Measurements from ENCODE around the gene COLEC12.

COLEC12 gene

GRCh38 chr18:506264-506663 is 5.8 kb upstream of the COLEC12 start:
- DNase-seq (ENCODE audit: low read depth) = no peak

- no peak for DNase-seq (ENCODE audit: low read depth)
Measured at GRCh38 chr18:505483-506122, 5.1 kb upstream of the COLEC12 start.

DNA sequence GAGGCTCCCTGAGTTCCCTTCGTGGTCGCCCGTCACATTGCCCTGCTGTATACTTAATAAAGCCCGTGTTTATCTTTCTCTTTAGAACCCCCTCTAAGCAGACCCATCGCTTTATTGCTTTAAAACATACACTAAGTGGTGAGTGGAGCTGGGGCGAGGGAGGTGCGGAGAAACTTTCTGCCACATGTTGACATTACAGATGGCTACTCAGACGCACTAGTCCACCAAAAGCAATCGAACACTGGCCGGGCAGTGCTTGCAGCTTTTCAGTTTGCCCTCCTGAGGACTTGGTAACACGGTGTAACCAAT is 859 bp upstream of the COLEC12 start:
- DNase-seq (ENCODE audit: low read depth) = no peak

DNA sequence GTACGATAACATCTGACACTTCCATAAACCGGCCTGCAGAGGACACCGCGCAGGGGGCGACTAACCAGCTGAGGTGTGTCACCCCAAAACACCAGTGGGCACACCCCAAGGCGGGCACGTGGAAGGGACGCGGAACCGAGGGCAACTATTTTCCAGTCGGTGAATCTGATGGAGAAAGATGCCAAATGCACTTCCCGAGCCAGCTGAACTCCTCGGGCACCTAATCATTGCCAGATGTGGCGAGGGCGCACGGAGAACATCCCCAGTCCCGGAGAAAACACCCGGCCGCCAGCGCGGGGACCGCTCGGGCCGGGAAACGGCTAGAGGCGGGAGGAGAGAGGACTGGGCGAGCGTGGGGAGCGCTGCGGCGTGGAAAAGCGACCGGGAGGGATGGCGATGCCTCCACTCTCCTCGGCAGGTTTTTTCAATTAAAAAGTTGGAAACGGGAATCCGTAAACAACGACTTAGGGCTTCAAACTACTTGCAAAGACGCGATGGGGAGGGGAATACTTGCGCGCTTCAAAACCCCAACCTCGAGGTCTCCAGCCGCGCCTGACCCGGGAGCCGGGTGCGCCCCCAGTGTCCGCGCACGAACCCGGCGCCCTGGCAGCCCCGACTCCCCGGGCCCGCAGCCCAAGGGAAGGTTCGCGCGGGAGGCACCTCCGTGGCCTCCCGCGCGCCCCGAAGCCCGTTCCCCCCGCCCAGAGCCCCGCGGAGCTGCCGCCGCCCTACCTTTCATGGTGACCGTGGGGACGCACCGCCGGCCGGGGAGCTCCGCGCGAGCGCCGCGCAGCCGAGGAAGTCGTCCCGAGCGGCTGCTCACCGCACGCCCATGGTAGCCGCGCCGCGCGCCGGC is 497 bp downstream of the COLEC12 start:
- DNase-seq (ENCODE audit: low read depth) = no peak

- no peak for DNase-seq (ENCODE audit: low read depth)
Measured at GRCh38 chr18:498931-499775, 1.3 kb downstream of the COLEC12 start.

DNA sequence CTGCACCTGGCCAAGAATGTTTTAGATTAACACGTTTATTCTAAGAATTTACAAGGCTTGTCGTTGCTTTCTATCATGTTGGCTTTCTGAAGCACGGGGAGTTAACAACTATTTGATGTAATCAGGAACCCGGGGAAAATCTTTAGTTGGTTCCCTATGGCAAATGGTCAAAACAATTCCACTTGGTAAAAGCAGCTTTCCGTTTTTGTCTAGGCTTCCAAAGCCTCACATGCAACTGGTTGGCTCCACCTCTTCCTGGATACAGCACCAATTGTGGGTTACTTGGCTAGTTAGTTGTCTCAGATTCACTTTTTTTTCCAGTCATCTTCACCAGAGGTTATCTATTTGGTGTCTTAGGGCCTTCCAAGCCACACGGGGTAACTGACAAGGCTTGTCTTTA is 2.8 kb downstream of the COLEC12 start:
- DNase-seq (ENCODE audit: low read depth) = no peak

DNA sequence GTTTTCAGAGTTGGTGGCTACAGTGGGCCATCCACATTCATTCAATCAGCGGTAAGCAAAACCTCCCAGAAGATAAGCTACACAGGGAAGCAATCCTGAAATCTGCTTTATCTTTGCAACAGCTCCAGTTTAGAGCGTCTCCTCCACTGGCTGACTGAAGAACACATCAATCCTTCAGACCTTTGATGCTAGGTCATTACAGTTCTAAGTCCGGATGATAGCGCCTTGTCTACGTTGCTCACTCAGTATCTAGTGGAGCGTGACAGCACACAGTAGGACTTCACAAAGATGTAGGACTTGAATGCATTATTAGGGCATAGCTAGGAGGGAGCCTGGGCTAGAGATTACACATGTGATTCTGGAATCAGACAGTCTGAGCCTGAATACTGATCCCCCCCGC is 5.0 kb downstream of the COLEC12 start:
- DNase-seq (ENCODE audit: low read depth) = no peak

- DNase-seq (ENCODE audit: low read depth) = no peak
Measured at GRCh38 chr18:495017-495416, 5.5 kb downstream of the COLEC12 start.

GRCh38 chr18:493986-494983 is 6.2 kb downstream of the COLEC12 start:
- no peak for DNase-seq (ENCODE audit: low read depth)

- no peak for DNase-seq (ENCODE audit: low read depth)
Measured at GRCh38 chr18:492451-492850, 8.1 kb downstream of the COLEC12 start.

DNA sequence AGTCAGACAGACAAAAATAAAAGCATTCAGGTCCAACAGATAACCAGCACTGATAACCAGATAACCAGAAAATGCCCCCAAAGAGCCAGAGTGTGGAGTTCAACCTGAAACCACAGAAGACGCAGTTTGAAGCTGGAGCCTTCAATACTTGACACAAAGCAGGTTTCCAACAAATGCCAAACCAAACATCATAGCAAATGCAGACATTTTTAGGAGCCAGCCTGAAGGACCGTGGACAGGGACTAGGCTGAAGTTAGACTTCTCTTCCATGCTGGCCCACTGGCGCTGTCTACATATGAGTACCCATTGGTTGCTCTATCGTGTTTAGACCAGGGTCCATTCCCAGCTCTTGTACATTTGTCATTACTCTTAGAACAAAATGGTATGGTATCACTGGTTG is 9.9 kb downstream of the COLEC12 start:
- DNase-seq (ENCODE audit: low read depth) = no peak

DNA sequence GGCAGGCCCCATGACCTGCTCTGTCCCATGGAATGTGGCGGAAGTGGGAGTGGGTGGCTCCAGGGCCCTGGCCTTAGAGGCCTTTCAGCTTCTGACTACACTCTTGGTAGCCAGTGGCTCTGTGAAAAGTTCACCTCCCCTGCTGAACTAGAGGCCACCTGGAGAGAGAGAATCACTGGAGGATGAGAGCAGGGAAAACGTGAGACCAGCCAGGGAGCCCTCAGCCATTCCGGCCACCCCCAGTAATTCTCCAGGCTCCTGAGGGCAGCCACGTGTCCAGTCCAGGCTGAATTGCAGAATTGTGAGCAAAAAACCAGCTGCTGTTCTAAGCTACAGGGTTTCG is 10.5 kb downstream of the COLEC12 start:
- no peak for DNase-seq (ENCODE audit: low read depth)

DNA sequence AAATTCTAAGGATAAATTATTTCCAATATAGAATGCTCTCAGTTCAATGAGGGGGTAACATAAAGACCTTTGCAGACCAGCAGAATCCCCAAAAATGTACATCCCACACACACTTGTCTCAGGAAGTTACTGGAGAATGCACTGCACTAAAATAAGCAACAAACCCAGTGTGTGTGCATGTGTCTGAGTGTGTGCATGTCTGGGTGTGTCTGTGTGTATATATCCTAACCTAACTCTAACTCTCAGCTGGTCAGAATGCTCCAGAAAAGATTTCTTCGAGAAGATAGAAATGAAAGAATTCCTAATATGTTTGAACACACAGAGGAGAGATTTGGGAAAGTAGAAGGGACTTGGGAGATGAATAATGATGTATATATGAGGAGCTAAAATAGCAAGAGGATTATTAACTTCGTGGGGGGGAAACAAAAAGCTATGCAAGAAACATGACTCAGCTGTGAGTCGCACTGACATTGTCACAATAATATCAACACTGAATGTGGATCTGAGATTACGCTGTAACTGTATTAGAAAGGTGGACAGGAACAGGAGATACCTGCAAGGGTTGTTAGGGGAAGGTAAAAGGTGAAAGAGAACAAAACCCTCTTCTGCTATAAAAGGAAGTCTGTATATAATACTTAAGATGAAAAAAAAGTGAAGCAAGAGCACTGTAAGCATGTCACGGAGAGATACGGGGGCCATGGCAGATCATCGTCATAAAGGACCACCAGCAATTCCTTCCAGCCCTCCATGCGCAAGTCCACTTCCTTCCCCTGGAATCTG is 11.1 kb downstream of the COLEC12 start:
- DNase-seq (ENCODE audit: low read depth) = no peak

GRCh38 chr18:486929-487740 is 13.4 kb downstream of the COLEC12 start:
- DNase-seq (ENCODE audit: low read depth) = no peak

DNA sequence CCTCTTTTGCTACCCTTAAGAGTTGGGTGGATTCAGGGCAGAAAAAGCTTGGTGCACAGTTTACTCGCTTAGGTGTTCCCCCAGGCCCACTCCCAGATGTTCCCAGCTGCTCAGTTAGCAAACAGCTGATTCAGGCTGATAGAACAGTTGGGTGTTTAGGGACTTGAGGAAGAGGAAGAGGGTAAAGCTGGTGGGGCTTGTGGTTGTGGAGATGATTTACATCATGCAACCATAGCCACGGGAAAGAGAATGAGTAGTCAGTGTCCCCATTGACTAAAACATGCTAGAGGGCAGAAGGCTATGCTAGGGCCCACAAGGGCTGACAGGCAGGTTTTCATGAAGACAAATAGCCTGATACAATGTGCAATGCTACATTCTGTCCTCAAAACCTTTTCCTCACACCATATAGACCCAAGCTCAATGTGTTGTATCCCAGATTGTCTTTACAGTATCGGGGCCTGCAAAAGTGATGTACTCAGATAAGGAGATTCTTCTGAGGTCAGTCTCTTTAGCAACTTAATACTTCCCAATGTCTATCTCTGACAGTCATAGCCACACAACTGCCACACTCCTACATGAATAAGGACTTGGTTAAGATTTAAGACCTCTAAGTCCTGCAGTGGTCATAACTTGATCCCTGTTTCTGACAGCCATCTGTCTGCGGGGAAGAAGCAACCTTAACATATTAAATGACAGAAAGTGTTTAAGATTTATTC is 15.6 kb downstream of the COLEC12 start:
- DNase-seq (ENCODE audit: low read depth) = no peak

GRCh38 chr18:478681-479080 is 21.8 kb downstream of the COLEC12 start:
- no peak for DNase-seq (ENCODE audit: low read depth)

GRCh38 chr18:477565-477964 is 22.9 kb downstream of the COLEC12 start:
- DNase-seq (ENCODE audit: low read depth) = no peak

GRCh38 chr18:476251-476664 is 24.2 kb downstream of the COLEC12 start:
- no peak for DNase-seq (ENCODE audit: low read depth)

Measured in stimulated activated CD8-positive, alpha-beta memory T cell treated with anti-CD3 and anti-CD28 coated beads, Interleukin-7, amount 100 ng/mL, for 24 hours (primary cell).